H1 (cell line): ENCODE results near the gene DIAPH1. TPM values are rescaled to one million over a fixed set of nuclear protein-coding genes. Genes with fewer than 3 reads are reported as not detected.

Source experiments
- CTCF ChIA-PET: fragments of 300-600 bp; sonication (Branson Sonifier 250); formaldehyde crosslinking; loops from one replicate; lab custom pipeline; 2021; ENCODE audit not compliant: partially characterized antibody; lab: Charles Lee
- POLR2A ChIA-PET: fragments of 300-600 bp; sonication (Branson Sonifier 250); formaldehyde crosslinking; loops from one replicate; lab custom pipeline; 2021; ENCODE audit warnings: inconsistent platforms; ENCODE audit not compliant: partially characterized antibody; lab: Charles Lee
- DNase-seq, 2 experiments: peaks; one replicate each; pipeline versions ENCODE4 v3.0.0 to v3.0.0-alpha.2; 2010 to 2022; ENCODE audit warnings: low spot score in 2 of 2, low read depth in 1 of 2, mixed read lengths in 1 of 2
- FAIRE-seq: peaks from 2 replicates; lab custom pipeline; 2011; peaks lifted over from hg19 to GRCh38; lab: Jason Lieb, UNC
- H2AFZ ChIP-seq: 2 replicates; pipeline ENCODE4 v1.8.1; 2012; ENCODE audit warnings: low read length, inconsistent platforms
- H2AK5ac ChIP-seq: 2 replicates; pipeline ENCODE4 v1.6.1; 2013; ENCODE audit warnings: low read depth, low read length
- H2BK120ac ChIP-seq: replicated peaks from 2 replicates; pipeline ENCODE3; 2013; ENCODE audit warnings: low read depth, low read length, inconsistent platforms
- H2BK12ac ChIP-seq: 2 replicates; pipeline ENCODE4 v1.6.1; 2013; ENCODE audit warnings: low read depth, low read length
- H2BK15ac ChIP-seq: 2 replicates; pipeline ENCODE4 v1.6.1; 2013; ENCODE audit warnings: low read length
- H2BK20ac ChIP-seq: 2 replicates; pipeline ENCODE4 v1.6.1; 2013; ENCODE audit warnings: low read length
- H2BK5ac ChIP-seq: 2 replicates; pipeline ENCODE4 v1.6.1; 2013; ENCODE audit warnings: low read depth, low read length
- H3K14ac ChIP-seq: 2 replicates; pipeline ENCODE4 v1.6.1; 2013; ENCODE audit warnings: inconsistent platforms; ENCODE audit not compliant: insufficient read length
- H3K18ac ChIP-seq: 2 replicates; pipeline ENCODE4 v1.6.1; 2013; ENCODE audit warnings: low read length; ENCODE audit errors: extremely low read depth
- H3K23ac ChIP-seq: 2 replicates; pipeline ENCODE4 v1.6.1; 2013; ENCODE audit warnings: inconsistent platforms; ENCODE audit not compliant: insufficient read length
- H3K23me2 ChIP-seq: 2 replicates; pipeline ENCODE4 v1.6.1; 2013; ENCODE audit warnings: low read depth, low read length
- H3K27ac ChIP-seq: 2 replicates; pipeline ENCODE4 v1.6.1; 2011; ENCODE audit warnings: low read depth, low read length, inconsistent platforms
- H3K27me3 ChIP-seq, 4 experiments: replicated peaks in 1 of 4; 1 replicate in 1 of 4; 2 replicates in 3 of 4; pipeline versions ENCODE4 v1.6.1 to v1.8.1; 2011 to 2013; ENCODE audit warnings: low read length in 3 of 4, mild to moderate bottlenecking in 3 of 4, inconsistent platforms in 2 of 4, mixed read lengths in 2 of 4, moderate library complexity in 1 of 4; ENCODE audit not compliant: control insufficient read depth in 3 of 4, insufficient read depth in 3 of 4; ENCODE audit errors: extremely low read depth in 1 of 4
- H3K36me3 ChIP-seq, 4 experiments: 2 replicates each; pipeline versions ENCODE4 v1.6.1 to v1.8.1; 2011 to 2013; ENCODE audit warnings: mild to moderate bottlenecking in 4 of 4, low read length in 3 of 4, moderate library complexity in 2 of 4, control low read depth in 1 of 4, inconsistent platforms in 1 of 4; ENCODE audit not compliant: insufficient read depth in 4 of 4, control insufficient read depth in 2 of 4
- H3K4ac ChIP-seq: replicated peaks from 2 replicates; pipeline ENCODE3; 2013; ENCODE audit warnings: low read length, low read depth, mixed read lengths, inconsistent platforms; ENCODE audit not compliant: insufficient read length
- H3K4me1 ChIP-seq, 4 experiments: replicated peaks in 1 of 4; 1 replicate in 1 of 4; 2 replicates in 3 of 4; pipeline versions ENCODE4 v1.6.1 to v1.8.1; 2011 to 2013; ENCODE audit warnings: low read length in 3 of 4, inconsistent platforms in 2 of 4, mixed read lengths in 1 of 4; ENCODE audit not compliant: insufficient read depth in 4 of 4, control insufficient read depth in 3 of 4
- H3K4me2 ChIP-seq, 2 experiments: 2 replicates each; pipeline versions ENCODE4 v1.6.1 to v1.8.1; 2011 to 2013; ENCODE audit warnings: low read depth in 2 of 2, low read length in 2 of 2, control low read depth in 1 of 2, inconsistent platforms in 1 of 2, mild to moderate bottlenecking in 1 of 2; ENCODE audit not compliant: insufficient read depth in 1 of 2
- H3K4me3 ChIP-seq, 4 experiments: fragments of 200-600, 300-600 bp in 1 of 4; sonication (generic), shearing (Covaris generic), sonication (Bioruptor Twin) in 1 of 4; 2 replicates each; pipeline versions ENCODE4 v1.5.1 to v1.8.1; 2011 to 2016; ENCODE audit warnings: low read length in 4 of 4, low read depth in 3 of 4, control low read depth in 2 of 4, inconsistent platforms in 2 of 4, mild to moderate bottlenecking in 2 of 4, mixed read lengths in 1 of 4, moderate library complexity in 1 of 4; ENCODE audit not compliant: insufficient read depth in 2 of 4; ENCODE audit errors: extremely low read depth in 1 of 4
- H3K56ac ChIP-seq: replicated peaks from 2 replicates; pipeline ENCODE3; 2013; ENCODE audit warnings: low read depth, mild to moderate bottlenecking, mixed read lengths, low read length, inconsistent platforms; ENCODE audit not compliant: insufficient read length
- H3K79me1 ChIP-seq: 2 replicates; pipeline ENCODE4 v1.6.1; 2013; ENCODE audit warnings: low read depth, low read length, control low read depth
- H3K79me2 ChIP-seq, 2 experiments: 2 replicates each; pipeline versions ENCODE4 v1.6.1 to v1.8.1; 2012 to 2013; ENCODE audit warnings: low read length in 2 of 2, mild to moderate bottlenecking in 2 of 2, inconsistent platforms in 1 of 2; ENCODE audit not compliant: insufficient read depth in 2 of 2, control insufficient read depth in 1 of 2
- H3K9ac ChIP-seq, 4 experiments: replicated peaks in 1 of 4; 1 replicate in 1 of 4; 2 replicates in 3 of 4; pipeline versions ENCODE4 v1.6.1 to v1.8.1; 2011 to 2013; ENCODE audit warnings: low read depth in 3 of 4, low read length in 3 of 4, control low read depth in 2 of 4, mild to moderate bottlenecking in 2 of 4, moderate library complexity in 2 of 4, inconsistent platforms in 1 of 4; ENCODE audit errors: extremely low read depth in 1 of 4
- H3K9me3 ChIP-seq, 2 experiments: 2 replicates each; pipeline versions ENCODE4 v1.6.1 to v1.8.1; 2012 to 2013; ENCODE audit warnings: mild to moderate bottlenecking in 2 of 2, moderate library complexity in 2 of 2, control low read depth in 1 of 2, inconsistent platforms in 1 of 2, low read depth in 1 of 2, low read length in 1 of 2, mixed read lengths in 1 of 2; ENCODE audit not compliant: insufficient read depth in 2 of 2
- H4K20me1 ChIP-seq, 2 experiments: replicated peaks in 1 of 2; 2 replicates each; pipeline versions ENCODE3 to v1.8.1; 2011 to 2013; ENCODE audit warnings: inconsistent platforms in 2 of 2, low read length in 2 of 2, mild to moderate bottlenecking in 1 of 2; ENCODE audit not compliant: insufficient read depth in 2 of 2, control insufficient read depth in 1 of 2
- H4K5ac ChIP-seq: 2 replicates; pipeline ENCODE4 v1.6.1; 2013; ENCODE audit warnings: low read length, low read depth, mixed read lengths, inconsistent platforms; ENCODE audit not compliant: insufficient read length
- H4K8ac ChIP-seq: 2 replicates; pipeline ENCODE4 v1.8.0; 2013; ENCODE audit warnings: mild to moderate bottlenecking, moderate library complexity, low read length, inconsistent platforms; ENCODE audit not compliant: insufficient read depth; ENCODE audit errors: extremely low read depth
- H4K91ac ChIP-seq: replicated peaks from 2 replicates; pipeline ENCODE3; 2013; ENCODE audit warnings: low read length, mixed read lengths, inconsistent platforms; ENCODE audit not compliant: insufficient read length
- EP300 ChIP-seq, 2 experiments: IDR thresholded peaks; 1 replicate in 1 of 2; 2 replicates in 1 of 2; pipeline ENCODE4 v1.6.1; 2011 to 2012; ENCODE audit warnings: low read depth in 2 of 2, low read length in 2 of 2, mild to moderate bottlenecking in 2 of 2, borderline replicate concordance in 1 of 2, inconsistent platforms in 1 of 2, moderate library complexity in 1 of 2
- KDM4A ChIP-seq: IDR thresholded peaks from one replicate; pipeline ENCODE4 v1.7.1; 2012; ENCODE audit warnings: low read depth, mild to moderate bottlenecking, moderate library complexity, low read length, inconsistent platforms; ENCODE audit not compliant: severe bottlenecking
- MAFK ChIP-seq: IDR thresholded peaks from 2 replicates; pipeline ENCODE4 v1.6.1; 2012; ENCODE audit warnings: low read depth, mild to moderate bottlenecking, improper control_type of control experiment, low read length
- NANOG ChIP-seq: IDR thresholded peaks from 2 replicates; pipeline ENCODE4 v1.6.1; 2011; ENCODE audit warnings: low read length, low read depth, mild to moderate bottlenecking, inconsistent platforms; ENCODE audit not compliant: insufficient read depth, poor library complexity, severe bottlenecking
- SP1 ChIP-seq: IDR thresholded peaks from 2 replicates; pipeline ENCODE4 v1.6.1; 2011; ENCODE audit warnings: low read depth, low read length
- WGBS, 2 experiments: shearing (Covaris generic) in 1 of 2; methylation state at CpG; one replicate each; pipeline versions ENCODE4 v1.1.6 to v1.1.7; 2013 to 2015; ENCODE audit warnings: low lambda C conversion rate in 2 of 2, mixed read lengths in 2 of 2, inconsistent platforms in 1 of 2, low coverage in 1 of 2, missing lambda C conversion rate in 1 of 2; ENCODE audit not compliant: insufficient replicate concordance in 2 of 2, insufficient coverage in 1 of 2, insufficient read length in 1 of 2; ENCODE audit errors: extremely low coverage in 1 of 2, missing lambda C conversion rate in 1 of 2; 5-methylcytosine and 5-hydroxymethylcytosine counted together
- polyA plus RNA-seq, 7 experiments: library from polyadenylated mRNA; depleted of rRNA in 3 of 7; stranded (reverse) in 5 of 7; unstranded in 2 of 7; fragments of >200 nt in 5 of 7; fragments of 200-250 nt in 2 of 7; gene quantifications; 1 replicate in 5 of 7; 2 replicates in 1 of 7; 4 replicates in 1 of 7; pipeline versions ENCODE4 v1.2.1 to v1.2.3, GENCODE V29; 2011 to 2013; ENCODE audit warnings: missing spikeins in 2 of 7, mixed read lengths in 2 of 7
- total RNA-seq: library from RNA; stranded (reverse); fragmentation: NEBNext Ultra II Directional; extraction: Animal tissue kit (Norgen Biotek cat#: 25700); gene quantifications from 2 replicates; pipeline ENCODE4 v1.2.1, GENCODE V29; 2021

Gene DIAPH1
- total and polyA plus RNA-seq, 2 of the 8 experiments (the other 6 are each of a cell fraction or from before 2014, with no cell fraction given): 61.2 to 114 TPM

DNA sequence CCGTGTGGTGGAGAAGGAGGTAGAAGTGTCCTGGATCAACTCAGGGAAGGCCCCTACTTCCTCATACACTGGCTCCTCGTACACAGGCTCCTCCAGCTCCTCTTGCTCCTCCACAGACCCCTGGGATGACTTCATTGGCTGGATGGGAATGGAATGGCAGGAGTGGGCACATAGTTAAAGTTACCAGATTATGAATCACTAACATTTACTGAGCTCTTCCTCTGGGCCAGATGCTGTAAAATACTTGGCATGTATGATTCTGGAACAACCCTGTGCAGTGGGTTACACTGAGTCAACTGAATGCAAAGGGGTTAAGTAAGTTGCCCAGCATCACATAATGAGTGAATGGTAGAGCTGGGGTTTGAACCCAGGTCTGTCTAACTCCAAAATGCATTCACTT lies 35.5 kb upstream of the DIAPH1 start:
- no peak overlapping the region for H3K27ac ChIP-seq
- TF ChIP-seq MAFK: no peak
- no peak for TF ChIP-seq EP300 (IDR thresholded peaks at IDR 0.05; ENCODE audit: borderline replicate concordance in 1 of 2, low read depth in 2 of 2, low read length in 2 of 2)
- no peak for TF ChIP-seq KDM4A
- no peak for TF ChIP-seq SP1
- TF ChIP-seq NANOG: no peak

More for the DNA sequence above, 35.5 kb upstream of the DIAPH1 start:
- Histone ChIP-seq H3K4me3 (no peak overlapping the region), H3K23me2 (peaks cover 3% of the 10 kb centered on the region; the same call in 1 of the 2 replicates), H4K5ac (no peak overlapping the region), H3K23ac (no peak overlapping the region), H3K9ac (no peak overlapping the region), H3K56ac (no peak overlapping the region), H3K18ac (no peak overlapping the region), H2AK5ac (no peak overlapping the region), H2BK12ac (no peak overlapping the region), H2BK20ac (no peak overlapping the region), H3K14ac (no peak overlapping the region), H3K27me3 (no peaks in the 10 kb centered on the region; a peak in 1 of 7 replicates), H3K4me2 (no peak overlapping the region), H4K8ac (no peak overlapping the region), H2BK120ac (no peak overlapping the region), H3K9me3 (no peaks in the 10 kb centered on the region), H2AFZ (no peak overlapping the region), H3K4ac (no peak overlapping the region), H3K79me1 (peaks cover 3% of the 10 kb centered on the region; the same call in 1 of the 2 replicates), H2BK5ac (no peak overlapping the region), H2BK15ac (no peak overlapping the region), H3K36me3 (peaks cover 2 to 19% (median 12%) of the 10 kb centered on the region in 4 experiments; a peak in 5 of 8 replicates), H4K91ac (no peak overlapping the region), H4K20me1 (peaks cover 3 to 6% of the 10 kb centered on the region in 2 experiments), H3K79me2 (no peaks in the 10 kb centered on the region), H3K4me1 (peaks cover 2 to 8% (median 6%) of the 10 kb centered on the region in 4 experiments; a peak in 6 of 7 replicates)
- DNase-seq (no peak), FAIRE-seq (no peak)
- ChIA-PET CTCF (interaction anchor here (1.0 to 1.8 kb wide), 5 partner anchors 9 to 308 kb away, joined by 3 to 6 read pairs (median 4); no protein-coding TSS in a partner anchor), POLR2A (interaction anchor here (0.8 to 4.2 kb wide), 5 partner anchors 7 to 285 kb away, joined by 3 to 23 read pairs (median 5); partner anchors contain the start of gene DIAPH1)
- 86% methylated on average over 2 of the region's 2 CpGs; no CpG with 5 or more reads in 1 of the 2 experiments for WGBS, 2 experiments
